GM23338 (cell line): ENCODE measurements around the gene KIFAP3. TPM values are rescaled to one million over a fixed set of nuclear protein-coding genes. Genes with fewer than 3 reads are reported as not detected.

Experiments
- ATAC-seq: fragments of 200-7000 bp; cut with Tn5 transposase; 3 replicates; pipeline ENCODE4 v1.9.1; 2020
- DNase-seq: peaks from one replicate; pipeline ENCODE4 v3.0.0-alpha.2; 2015; ENCODE audit warnings: low spot score
- H2AFZ ChIP-seq: fragments of 200-600 bp; sonication (generic); 2 replicates; pipeline ENCODE4 v1.8.0; 2016; ENCODE audit warnings: antibody characterized with exemption, mild to moderate bottlenecking, moderate library complexity
- H3F3A ChIP-seq: fragments of 200-600 bp; sonication (generic); replicated peaks from 2 replicates; pipeline ENCODE4 v1.8.0; 2017; ENCODE audit warnings: antibody characterized with exemption, mixed run types, low read depth
- H3K27ac ChIP-seq: fragments of 200-600 bp; sonication (generic); 2 replicates; pipeline ENCODE4 v1.6.1; 2016; ENCODE audit warnings: low read depth
- H3K27me3 ChIP-seq: fragments of 200-600 bp; sonication (generic); 2 replicates; pipeline ENCODE4 v1.8.0; 2016; ENCODE audit warnings: mild to moderate bottlenecking, mixed run types, moderate library complexity; ENCODE audit not compliant: insufficient read depth
- H3K36me3 ChIP-seq: fragments of 200-600 bp; sonication (generic); 2 replicates; pipeline ENCODE4 v1.8.0; 2016; ENCODE audit warnings: mild to moderate bottlenecking; ENCODE audit not compliant: insufficient read depth
- H3K4me1 ChIP-seq: fragments of 200-600 bp; sonication (generic); 2 replicates; pipeline ENCODE4 v1.8.0; 2016; ENCODE audit warnings: mild to moderate bottlenecking, moderate library complexity; ENCODE audit not compliant: insufficient read depth
- H3K4me2 ChIP-seq: fragments of 200-600 bp; sonication (generic); 2 replicates; pipeline ENCODE4 v1.7.1; 2017; ENCODE audit warnings: mixed run types
- H3K4me3 ChIP-seq: fragments of 200-600 bp; sonication (generic); 2 replicates; pipeline ENCODE4 v1.6.1; 2016; ENCODE audit warnings: mixed run types
- H3K79me2 ChIP-seq: fragments of 200-600 bp; sonication (generic); replicated peaks from 2 replicates; pipeline ENCODE4 v1.8.0; 2017; ENCODE audit warnings: mild to moderate bottlenecking; ENCODE audit not compliant: insufficient read depth
- H3K9me2 ChIP-seq: fragments of 200-600 bp; sonication (generic); 2 replicates; pipeline ENCODE4 v1.8.0; 2017; ENCODE audit not compliant: insufficient read depth
- H4K20me1 ChIP-seq: fragments of 200-600 bp; sonication (generic); replicated peaks from 2 replicates; pipeline ENCODE4 v1.8.0; 2017; ENCODE audit warnings: mild to moderate bottlenecking; ENCODE audit not compliant: insufficient read depth
- H3K27ac Mint-ChIP-seq: 2 replicates; pipeline ENCODE4 v1.8.0; 2020; ENCODE audit warnings: inconsistent platforms, mild to moderate bottlenecking, moderate library complexity, mixed read lengths
- H3K27me3 Mint-ChIP-seq: 3 replicates; pipeline ENCODE4 v1.8.0; 2022; ENCODE audit warnings: low read depth, mild to moderate bottlenecking, moderate library complexity, mixed read lengths, inconsistent platforms; ENCODE audit not compliant: insufficient read depth, poor library complexity
- H3K36me3 Mint-ChIP-seq: 3 replicates; pipeline ENCODE4 v1.8.0; 2021; ENCODE audit warnings: low read depth, mild to moderate bottlenecking, inconsistent platforms, moderate library complexity, mixed read lengths
- H3K4me1 Mint-ChIP-seq: 3 replicates; pipeline ENCODE4 v1.8.0; 2020; ENCODE audit warnings: mild to moderate bottlenecking, inconsistent platforms, mixed read lengths
- H3K4me3 Mint-ChIP-seq: 3 replicates; pipeline ENCODE4 v1.8.0; 2021; ENCODE audit warnings: moderate library complexity, mild to moderate bottlenecking, inconsistent platforms, mixed read lengths
- H3K9me3 Mint-ChIP-seq: 3 replicates; pipeline ENCODE4 v1.8.0; 2020; ENCODE audit warnings: moderate library complexity, mild to moderate bottlenecking, inconsistent platforms, mixed read lengths
- CREB1 ChIP-seq: fragments of 250-450 bp; sonication (Bioruptor Pico); IDR thresholded peaks from 2 replicates; pipeline ENCODE4 v1.5.0; 2020; ENCODE audit warnings: low read depth, mild to moderate bottlenecking, moderate library complexity
- CTCF ChIP-seq, 2 experiments: fragments of 200-600 bp in 1 of 2; sonication (generic) in 1 of 2; conservative IDR thresholded peaks; 2 replicates each; pipeline versions ENCODE4 v1.5.1 to v1.6.1; 2016 to 2017; ENCODE audit warnings: antibody characterized with exemption in 2 of 2, low read depth in 2 of 2, mild to moderate bottlenecking in 2 of 2, moderate library complexity in 1 of 2
- EZH2 ChIP-seq: fragments of 200-600 bp; sonication (generic); IDR thresholded peaks from one replicate; pipeline ENCODE4 v1.8.0; 2017; ENCODE audit warnings: antibody characterized with exemption, mild to moderate bottlenecking, low read depth; ENCODE audit not compliant: unreplicated experiment
- EZH2phosphoT487 ChIP-seq: fragments of 200-600 bp; sonication (generic); IDR thresholded peaks from one replicate; pipeline ENCODE4 v1.8.1; 2018; ENCODE audit warnings: antibody characterized with exemption; ENCODE audit not compliant: unreplicated experiment
- JUNB ChIP-seq: IDR thresholded peaks from one replicate; pipeline ENCODE4 v1.6.1; 2016; ENCODE audit warnings: antibody characterized with exemption; ENCODE audit not compliant: unreplicated experiment
- NANOG ChIP-seq: IDR thresholded peaks from 2 replicates; pipeline ENCODE4 v1.6.1; 2016; ENCODE audit warnings: antibody characterized with exemption, borderline replicate concordance
- POLR2AphosphoS5 ChIP-seq: IDR thresholded peaks from 2 replicates; pipeline ENCODE4 v1.6.1; 2016; ENCODE audit warnings: antibody characterized with exemption, low read depth
- REST ChIP-seq: IDR thresholded peaks from one replicate; pipeline ENCODE4 v1.6.1; 2018; ENCODE audit warnings: antibody characterized with exemption; ENCODE audit not compliant: unreplicated experiment
- STAT1 ChIP-seq: IDR thresholded peaks from one replicate; pipeline ENCODE4 v1.6.1; 2016; ENCODE audit warnings: antibody characterized with exemption; ENCODE audit not compliant: unreplicated experiment
- ZNF114 ChIP-seq: fragments of 250-450 bp; sonication (Bioruptor Pico); IDR thresholded peaks from 2 replicates; pipeline ENCODE4 v1.5.0; 2020; ENCODE audit warnings: mild to moderate bottlenecking, moderate library complexity
- ZNF331 ChIP-seq: fragments of 250-450 bp; sonication (Bioruptor Pico); IDR thresholded peaks from 2 replicates; pipeline ENCODE4 v1.5.0; 2020; ENCODE audit warnings: low read depth, mild to moderate bottlenecking, moderate library complexity
- polyA plus RNA-seq: library from polyadenylated mRNA; unstranded; fragments of >200 nt; fragmentation: Nextera tagmentation; extraction: Ambion mirVana; gene quantifications from 2 replicates; pipeline ENCODE4 v1.2.1, GENCODE V29; 2016
- total RNA-seq: library from RNA; depleted of rRNA; stranded (reverse); fragments of >200 nt; shearing (Covaris generic); gene quantifications from 2 replicates; pipeline ENCODE4 v1.2.3, GENCODE V29; 2014
- TF ChIP-seq, protein P1 (sequence below): IDR thresholded peaks from 2 replicates; pipeline ENCODE4 v1.6.1; 2016; ENCODE audit warnings: antibody characterized with exemption

Gene KIFAP3
- total and polyA plus RNA-seq, 2 experiments from 2014 or later: 2.7 to 3.1 TPM

DNA sequence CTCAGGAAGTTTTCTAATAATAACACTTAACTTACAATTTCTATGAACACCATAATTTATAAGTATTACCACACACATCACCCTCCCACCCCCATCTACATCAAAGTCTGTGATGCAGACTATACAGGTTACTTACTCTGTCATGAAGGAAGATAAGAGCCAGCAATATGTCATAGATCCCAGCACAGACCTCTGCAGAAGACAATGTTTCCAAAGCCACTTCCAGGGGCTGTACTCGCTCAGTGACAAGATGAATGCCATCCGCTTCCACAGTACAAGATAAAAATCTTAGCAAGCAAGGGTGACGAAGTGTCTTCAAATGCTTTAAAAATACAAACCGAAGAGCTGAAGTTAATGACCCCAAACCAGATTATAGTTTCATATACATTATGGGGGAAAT, 196.0 kb downstream of the KIFAP3 start:
- Histone ChIP-seq H3K9me2 (no peaks in the 10 kb centered on the region), H3F3A (no peaks in the 10 kb centered on the region), H2AFZ (no peak overlapping the region), H3K4me2 (no peak overlapping the region), H4K20me1 (no peaks in the 10 kb centered on the region), H3K27me3 (no peaks in the 10 kb centered on the region), H3K36me3 (peaks cover 12% of the 10 kb centered on the region; the same call in 1 of the 2 replicates), H3K27ac (no peak overlapping the region), H3K4me1 (no peaks in the 10 kb centered on the region), H3K4me3 (no peak overlapping the region), H3K79me2 (0 out of 2 replicates have a peak, but pooled peaks cover 4% of the 10 kb centered on the region)
- H3K4me3 Mint-ChIP-seq: no peak overlapping the region
- no peak for DNase-seq
- no peak overlapping the region for H3K27ac Mint-ChIP-seq
- H3K4me1 Mint-ChIP-seq: no peaks in the 10 kb centered on the region
- peaks cover 1% of the 10 kb centered on the region for H3K27me3 Mint-ChIP-seq
- ATAC-seq: no peak
- TF ChIP-seq JUNB (no peak), CREB1 (CRISPR knock-in tag) (no peak), STAT1 (no peak), EZH2phosphoT487 (no peak), ZNF114 (no peak), NANOG (no peak)
- H3K9me3 Mint-ChIP-seq: no peaks in the 10 kb centered on the region
- peaks cover 48% of the 10 kb centered on the region for H3K36me3 Mint-ChIP-seq

GRCh38 chr1:169877800-169878491, 196.5 kb downstream of the KIFAP3 start:
- Histone ChIP-seq H3K36me3 (peaks cover 18% of the 10 kb centered on the region), H3K9me2 (no peaks in the 10 kb centered on the region), H2AFZ (no peak overlapping the region), H3K79me2 (0 out of 2 replicates have a peak, but pooled peaks cover 4% of the 10 kb centered on the region), H3K27me3 (no peaks in the 10 kb centered on the region), H4K20me1 (no peaks in the 10 kb centered on the region), H3K4me3 (no peak overlapping the region), H3K4me2 (no peak overlapping the region), H3F3A (no peaks in the 10 kb centered on the region), H3K4me1 (no peaks in the 10 kb centered on the region), H3K27ac (no peak overlapping the region)
- peaks cover 50% of the 10 kb centered on the region for H3K36me3 Mint-ChIP-seq
- H3K27me3 Mint-ChIP-seq: peaks cover 1% of the 10 kb centered on the region
- no peak overlapping the region for H3K4me3 Mint-ChIP-seq
- no peak overlapping the region for H3K27ac Mint-ChIP-seq
- no peak for DNase-seq
- H3K9me3 Mint-ChIP-seq: peaks cover 4% of the 10 kb centered on the region
- ATAC-seq: no peak
- no peaks in the 10 kb centered on the region for H3K4me1 Mint-ChIP-seq
- no peak for TF ChIP-seq NANOG
- no peak for TF ChIP-seq EZH2phosphoT487
- no peak for TF ChIP-seq ZNF114
- TF ChIP-seq POLR2AphosphoS5: no peak
- no peak for TF ChIP-seq EZH2
- TF ChIP-seq, protein P1, sequence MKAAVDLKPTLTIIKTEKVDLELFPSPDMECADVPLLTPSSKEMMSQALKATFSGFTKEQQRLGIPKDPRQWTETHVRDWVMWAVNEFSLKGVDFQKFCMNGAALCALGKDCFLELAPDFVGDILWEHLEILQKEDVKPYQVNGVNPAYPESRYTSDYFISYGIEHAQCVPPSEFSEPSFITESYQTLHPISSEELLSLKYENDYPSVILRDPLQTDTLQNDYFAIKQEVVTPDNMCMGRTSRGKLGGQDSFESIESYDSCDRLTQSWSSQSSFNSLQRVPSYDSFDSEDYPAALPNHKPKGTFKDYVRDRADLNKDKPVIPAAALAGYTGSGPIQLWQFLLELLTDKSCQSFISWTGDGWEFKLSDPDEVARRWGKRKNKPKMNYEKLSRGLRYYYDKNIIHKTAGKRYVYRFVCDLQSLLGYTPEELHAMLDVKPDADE: no peak
- TF ChIP-seq JUNB: no peak
- TF ChIP-seq STAT1: no peak
- TF ChIP-seq CTCF (conservative IDR thresholded peaks at IDR 0.05; ENCODE audit: low read depth in 2 of 2): no peak
- TF ChIP-seq REST: no peak
- no peak for TF ChIP-seq CREB1 (CRISPR knock-in tag)
- no peak for TF ChIP-seq ZNF331
